Liver (tissue), 9 donors: ENCODE results near the gene MISFA. TPM values are rescaled to one million over a fixed set of nuclear protein-coding genes. Genes with fewer than 3 reads are reported as not detected.

Source experiments
- DNase-seq: peaks from one replicate; pipeline ENCODE4 v3.0.0-alpha.2; 2017; ENCODE audit warnings: low spot score
- H3K27ac ChIP-seq, 2 donors: one replicate each; pipeline ENCODE4 v1.7.0; 2013; ENCODE audit warnings: inconsistent platforms in 2 of 2, low read length in 2 of 2, control low read depth in 1 of 2, low read depth in 1 of 2, mild to moderate bottlenecking in 1 of 2
- H3K27me3 ChIP-seq, 4 donors: one replicate each; pipeline versions ENCODE4 v1.6.1 to v1.7.0; 2013; ENCODE audit warnings: low read length in 3 of 4, inconsistent platforms in 1 of 4, mild to moderate bottlenecking in 1 of 4, moderate library complexity in 1 of 4; ENCODE audit not compliant: control insufficient read depth in 4 of 4, insufficient read depth in 4 of 4
- H3K36me3 ChIP-seq, 4 donors: one replicate each; pipeline versions ENCODE4 v1.6.1 to v1.7.0; 2013; ENCODE audit warnings: low read length in 3 of 4, mild to moderate bottlenecking in 3 of 4, low read depth in 1 of 4, moderate library complexity in 1 of 4; ENCODE audit not compliant: control insufficient read depth in 4 of 4, insufficient read depth in 3 of 4
- H3K4me1 ChIP-seq, 4 donors: one replicate each; pipeline versions ENCODE4 v1.6.1 to v1.7.0; 2013; ENCODE audit warnings: low read length in 3 of 4, mild to moderate bottlenecking in 3 of 4, moderate library complexity in 1 of 4; ENCODE audit not compliant: control insufficient read depth in 4 of 4, insufficient read depth in 4 of 4
- H3K4me3 ChIP-seq, 3 donors: one replicate each; pipeline versions ENCODE4 v1.6.1 to v1.7.0; 2013; ENCODE audit warnings: low read length in 3 of 3, control low read depth in 1 of 3, low read depth in 1 of 3, mild to moderate bottlenecking in 1 of 3
- H3K9ac ChIP-seq, 2 donors: one replicate each; pipeline ENCODE4 v1.7.0; 2013; ENCODE audit warnings: low read length in 2 of 2, mild to moderate bottlenecking in 2 of 2, moderate library complexity in 2 of 2, control low read depth in 1 of 2, low read depth in 1 of 2
- H3K9me3 ChIP-seq, 4 donors: one replicate each; pipeline versions ENCODE4 v1.6.1 to v1.7.0; 2013; ENCODE audit warnings: low read length in 3 of 4; ENCODE audit not compliant: control insufficient read depth in 4 of 4
- EGR1 ChIP-seq, 2 donors: IDR thresholded peaks; 2 replicates each; pipeline ENCODE4 v1.6.1; 2016 to 2018; ENCODE audit warnings: antibody characterized with exemption in 2 of 2, low read depth in 2 of 2
- FOXA1 ChIP-seq: IDR thresholded peaks from 2 replicates; pipeline ENCODE4 v1.6.1; 2016; ENCODE audit warnings: antibody characterized with exemption
- FOXA2 ChIP-seq: IDR thresholded peaks from 2 replicates; pipeline ENCODE4 v1.6.1; 2016; ENCODE audit warnings: antibody characterized with exemption
- GABPA ChIP-seq, 2 donors: IDR thresholded peaks in 1 of 2; conservative IDR thresholded peaks in 1 of 2; 2 replicates each; pipeline ENCODE4 v1.6.1; 2016; ENCODE audit warnings: antibody characterized with exemption in 2 of 2, mild to moderate bottlenecking in 1 of 2, moderate library complexity in 1 of 2
- HNF4G ChIP-seq: IDR thresholded peaks from 2 replicates; pipeline ENCODE4 v1.6.1; 2016; ENCODE audit warnings: antibody characterized with exemption
- JUND ChIP-seq, 2 donors: IDR thresholded peaks; 2 replicates each; pipeline ENCODE4 v1.6.1; 2016; ENCODE audit warnings: antibody characterized with exemption in 2 of 2
- NR2F2 ChIP-seq: IDR thresholded peaks from 2 replicates; pipeline ENCODE4 v1.6.1; 2016; ENCODE audit warnings: antibody characterized with exemption
- RAD21 ChIP-seq, 2 donors: IDR thresholded peaks; 2 replicates each; pipeline ENCODE4 v1.6.1; 2016; ENCODE audit warnings: antibody characterized with exemption in 2 of 2, mild to moderate bottlenecking in 2 of 2
- SP1 ChIP-seq: IDR thresholded peaks from 2 replicates; pipeline ENCODE4 v1.6.1; 2018; ENCODE audit warnings: antibody characterized with exemption, mild to moderate bottlenecking
- TAF1 ChIP-seq: conservative IDR thresholded peaks from 2 replicates; pipeline ENCODE4 v1.6.1; 2016; ENCODE audit warnings: antibody characterized with exemption, mild to moderate bottlenecking
- YY1 ChIP-seq: IDR thresholded peaks from 2 replicates; pipeline ENCODE4 v1.6.1; 2016; ENCODE audit warnings: antibody characterized with exemption, mild to moderate bottlenecking
- WGBS: extraction: QIAGEN DNeasy Blood & Tissue Kit; methylation state at CpG from one replicate; pipeline ENCODE4 v1.1.7; 2013; 5-methylcytosine and 5-hydroxymethylcytosine counted together
- polyA plus RNA-seq, 2 donors: library from polyadenylated mRNA; stranded (reverse) in 1 of 2; unstranded in 1 of 2; fragments of 200-250 nt in 1 of 2; fragments of >200 nt in 1 of 2; fragmentation: Nextera tagmentation in 1 of 2; extraction: Ambion mirVana in 1 of 2; gene quantifications; one replicate each; pipeline versions ENCODE4 v1.2.1 to v1.2.3, GENCODE V29; 2013 to 2015
- total RNA-seq, 2 donors: library from RNA; depleted of rRNA; stranded (reverse); fragments of >200 nt; gene quantifications; one replicate each; pipeline ENCODE4 v1.2.3, GENCODE V29; 2014
- TF ChIP-seq, protein P1 (sequence below): IDR thresholded peaks from 2 replicates; pipeline ENCODE4 v1.6.1; 2016; ENCODE audit warnings: antibody characterized with exemption, mild to moderate bottlenecking
- TF ChIP-seq, protein P2 (sequence below): fragments of 150-350 bp; IDR thresholded peaks from 2 replicates; pipeline ENCODE4 v1.5.1; 2017; ENCODE audit warnings: improper control_type of control experiment, low read depth, low read length; ENCODE audit not compliant: missing input control
- TF ChIP-seq, protein P3 (sequence below): IDR thresholded peaks from 2 replicates; pipeline ENCODE4 v1.6.1; 2016; ENCODE audit warnings: antibody characterized with exemption
- TF ChIP-seq, protein P4 (sequence below): IDR thresholded peaks from 2 replicates; pipeline ENCODE4 v1.6.1; 2016; ENCODE audit warnings: antibody characterized with exemption
- donor health status: healthy.
- donor health status: healthy.
- donor health status: healthy.
- donor health status: healthy.
- donor health status: healthy.

MISFA gene
- total and polyA plus RNA-seq, 4 donors = 0.05 to 0.82 (median 0.08) TPM; not detected in 1

DNA sequence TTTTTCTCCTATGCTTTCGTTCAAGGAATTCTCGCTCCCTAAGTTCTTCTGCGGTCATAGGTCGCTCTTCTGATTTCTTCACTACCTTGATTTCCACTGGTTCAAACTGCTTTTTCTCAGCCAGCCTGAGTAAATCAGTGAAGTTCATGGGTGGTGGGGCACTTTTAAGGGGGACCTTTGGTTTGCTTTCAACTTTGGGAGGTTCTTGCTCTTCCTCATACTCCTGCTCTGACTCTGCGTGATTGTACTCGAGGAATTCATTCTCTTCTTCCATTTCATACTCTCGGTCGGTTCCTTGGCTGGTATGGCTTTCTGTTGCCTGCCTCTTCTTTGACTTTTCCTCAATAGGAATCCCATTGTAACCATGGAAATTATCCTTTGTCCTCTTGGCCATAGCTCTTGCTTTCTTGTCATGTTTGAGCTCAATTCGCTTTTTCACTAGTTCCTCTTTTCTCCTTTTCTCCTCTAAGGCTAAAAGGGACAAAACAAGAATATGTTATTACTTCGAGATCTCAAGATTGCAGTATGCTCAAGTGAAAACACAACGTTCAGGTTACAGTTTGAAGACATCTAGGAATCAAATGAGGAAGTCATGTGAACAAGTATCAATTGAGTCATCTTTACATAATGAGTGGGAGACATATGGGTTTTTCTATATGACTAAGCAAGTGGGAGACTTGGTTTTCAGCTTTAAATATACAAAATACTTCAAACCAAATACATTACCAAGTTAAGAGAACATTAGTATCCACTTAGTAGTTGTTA, 16.2 kb downstream of the MISFA start:
- H3K4me3 ChIP-seq = no peak overlapping the region
- H3K27me3 ChIP-seq = no peaks in the 10 kb centered on the region
- H3K27ac ChIP-seq = no peak overlapping the region
- WGBS = 92% methylated on average over 11 of the region's 11 CpGs
- TF ChIP-seq GABPA (IDR thresholded peaks at IDR 0.05 in 1 of 2, conservative IDR thresholded peaks at IDR 0.05 in 1 of 2) (no peak), FOXA1 (no peak), EGR1 (IDR thresholded peaks at IDR 0.05; ENCODE audit: low read depth in 2 of 2) (no peak), NR2F2 (no peak)
- TF ChIP-seq, protein P1, sequence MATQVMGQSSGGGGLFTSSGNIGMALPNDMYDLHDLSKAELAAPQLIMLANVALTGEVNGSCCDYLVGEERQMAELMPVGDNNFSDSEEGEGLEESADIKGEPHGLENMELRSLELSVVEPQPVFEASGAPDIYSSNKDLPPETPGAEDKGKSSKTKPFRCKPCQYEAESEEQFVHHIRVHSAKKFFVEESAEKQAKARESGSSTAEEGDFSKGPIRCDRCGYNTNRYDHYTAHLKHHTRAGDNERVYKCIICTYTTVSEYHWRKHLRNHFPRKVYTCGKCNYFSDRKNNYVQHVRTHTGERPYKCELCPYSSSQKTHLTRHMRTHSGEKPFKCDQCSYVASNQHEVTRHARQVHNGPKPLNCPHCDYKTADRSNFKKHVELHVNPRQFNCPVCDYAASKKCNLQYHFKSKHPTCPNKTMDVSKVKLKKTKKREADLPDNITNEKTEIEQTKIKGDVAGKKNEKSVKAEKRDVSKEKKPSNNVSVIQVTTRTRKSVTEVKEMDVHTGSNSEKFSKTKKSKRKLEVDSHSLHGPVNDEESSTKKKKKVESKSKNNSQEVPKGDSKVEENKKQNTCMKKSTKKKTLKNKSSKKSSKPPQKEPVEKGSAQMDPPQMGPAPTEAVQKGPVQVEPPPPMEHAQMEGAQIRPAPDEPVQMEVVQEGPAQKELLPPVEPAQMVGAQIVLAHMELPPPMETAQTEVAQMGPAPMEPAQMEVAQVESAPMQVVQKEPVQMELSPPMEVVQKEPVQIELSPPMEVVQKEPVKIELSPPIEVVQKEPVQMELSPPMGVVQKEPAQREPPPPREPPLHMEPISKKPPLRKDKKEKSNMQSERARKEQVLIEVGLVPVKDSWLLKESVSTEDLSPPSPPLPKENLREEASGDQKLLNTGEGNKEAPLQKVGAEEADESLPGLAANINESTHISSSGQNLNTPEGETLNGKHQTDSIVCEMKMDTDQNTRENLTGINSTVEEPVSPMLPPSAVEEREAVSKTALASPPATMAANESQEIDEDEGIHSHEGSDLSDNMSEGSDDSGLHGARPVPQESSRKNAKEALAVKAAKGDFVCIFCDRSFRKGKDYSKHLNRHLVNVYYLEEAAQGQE = no peak
- TF ChIP-seq, protein P2, sequence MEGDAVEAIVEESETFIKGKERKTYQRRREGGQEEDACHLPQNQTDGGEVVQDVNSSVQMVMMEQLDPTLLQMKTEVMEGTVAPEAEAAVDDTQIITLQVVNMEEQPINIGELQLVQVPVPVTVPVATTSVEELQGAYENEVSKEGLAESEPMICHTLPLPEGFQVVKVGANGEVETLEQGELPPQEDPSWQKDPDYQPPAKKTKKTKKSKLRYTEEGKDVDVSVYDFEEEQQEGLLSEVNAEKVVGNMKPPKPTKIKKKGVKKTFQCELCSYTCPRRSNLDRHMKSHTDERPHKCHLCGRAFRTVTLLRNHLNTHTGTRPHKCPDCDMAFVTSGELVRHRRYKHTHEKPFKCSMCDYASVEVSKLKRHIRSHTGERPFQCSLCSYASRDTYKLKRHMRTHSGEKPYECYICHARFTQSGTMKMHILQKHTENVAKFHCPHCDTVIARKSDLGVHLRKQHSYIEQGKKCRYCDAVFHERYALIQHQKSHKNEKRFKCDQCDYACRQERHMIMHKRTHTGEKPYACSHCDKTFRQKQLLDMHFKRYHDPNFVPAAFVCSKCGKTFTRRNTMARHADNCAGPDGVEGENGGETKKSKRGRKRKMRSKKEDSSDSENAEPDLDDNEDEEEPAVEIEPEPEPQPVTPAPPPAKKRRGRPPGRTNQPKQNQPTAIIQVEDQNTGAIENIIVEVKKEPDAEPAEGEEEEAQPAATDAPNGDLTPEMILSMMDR = no peak
- TF ChIP-seq, protein P3, sequence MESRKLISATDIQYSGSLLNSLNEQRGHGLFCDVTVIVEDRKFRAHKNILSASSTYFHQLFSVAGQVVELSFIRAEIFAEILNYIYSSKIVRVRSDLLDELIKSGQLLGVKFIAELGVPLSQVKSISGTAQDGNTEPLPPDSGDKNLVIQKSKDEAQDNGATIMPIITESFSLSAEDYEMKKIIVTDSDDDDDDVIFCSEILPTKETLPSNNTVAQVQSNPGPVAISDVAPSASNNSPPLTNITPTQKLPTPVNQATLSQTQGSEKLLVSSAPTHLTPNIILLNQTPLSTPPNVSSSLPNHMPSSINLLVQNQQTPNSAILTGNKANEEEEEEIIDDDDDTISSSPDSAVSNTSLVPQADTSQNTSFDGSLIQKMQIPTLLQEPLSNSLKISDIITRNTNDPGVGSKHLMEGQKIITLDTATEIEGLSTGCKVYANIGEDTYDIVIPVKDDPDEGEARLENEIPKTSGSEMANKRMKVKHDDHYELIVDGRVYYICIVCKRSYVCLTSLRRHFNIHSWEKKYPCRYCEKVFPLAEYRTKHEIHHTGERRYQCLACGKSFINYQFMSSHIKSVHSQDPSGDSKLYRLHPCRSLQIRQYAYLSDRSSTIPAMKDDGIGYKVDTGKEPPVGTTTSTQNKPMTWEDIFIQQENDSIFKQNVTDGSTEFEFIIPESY = no peak
- no peaks in the 10 kb centered on the region for H3K9me3 ChIP-seq
- no peak for DNase-seq
- no peak overlapping the region for H3K9ac ChIP-seq
- peaks cover 4 to 9% (median 6%) of the 10 kb centered on the region in 4 donors for H3K4me1 ChIP-seq
- peaks cover 11 to 43% (median 21%) of the 10 kb centered on the region in 4 donors for H3K36me3 ChIP-seq

DNA sequence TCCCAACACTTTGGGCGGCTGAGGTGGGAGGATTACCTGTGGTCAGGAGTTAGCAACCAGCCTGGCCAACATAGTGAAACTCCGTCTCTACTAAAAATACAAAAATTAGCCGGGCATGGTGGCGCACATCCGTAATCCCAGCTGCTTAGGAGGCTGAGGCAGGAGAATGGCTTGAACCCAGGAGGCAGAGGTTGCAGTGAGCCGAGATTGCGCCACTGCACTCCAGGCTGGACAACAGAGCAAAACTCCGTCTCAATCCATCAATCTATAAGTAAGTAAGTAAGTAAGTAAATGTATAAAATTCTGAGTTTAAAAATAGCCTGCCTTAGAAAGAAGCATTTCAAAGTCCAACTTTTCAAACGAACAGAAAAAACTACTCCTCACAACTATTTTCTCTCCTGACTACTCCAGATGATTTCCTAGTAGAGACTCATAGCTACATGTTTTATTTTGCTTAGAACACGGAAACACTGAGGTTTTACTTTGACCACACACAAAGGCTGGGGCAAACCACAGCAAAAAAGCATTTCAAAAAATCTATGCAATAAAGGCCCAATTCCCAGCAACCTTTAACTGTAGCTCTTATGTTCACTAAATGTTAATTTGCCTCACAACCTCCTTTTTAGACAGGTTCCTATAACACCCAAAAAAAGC, 18.2 kb downstream of the MISFA start:
- DNase-seq = no peak
- H3K27ac ChIP-seq = no peak overlapping the region
- WGBS = 75% methylated on average over 10 of the region's 10 CpGs
- H3K4me3 ChIP-seq = no peak overlapping the region
- no peaks in the 10 kb centered on the region for H3K27me3 ChIP-seq
- peaks cover 4 to 9% (median 6%) of the 10 kb centered on the region in 4 donors for H3K4me1 ChIP-seq
- H3K9me3 ChIP-seq = no peaks in the 10 kb centered on the region
- H3K9ac ChIP-seq = no peak overlapping the region
- H3K36me3 ChIP-seq = peaks cover 11 to 28% (median 16%) of the 10 kb centered on the region in 4 donors
- TF ChIP-seq, protein P1 = no peak
- TF ChIP-seq, protein P4, sequence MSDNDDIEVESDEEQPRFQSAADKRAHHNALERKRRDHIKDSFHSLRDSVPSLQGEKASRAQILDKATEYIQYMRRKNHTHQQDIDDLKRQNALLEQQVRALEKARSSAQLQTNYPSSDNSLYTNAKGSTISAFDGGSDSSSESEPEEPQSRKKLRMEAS = no peak
- TF ChIP-seq TAF1 (no peak), RAD21 (IDR thresholded peaks at IDR 0.05) (no peak), FOXA2 (no peak), JUND (IDR thresholded peaks at IDR 0.05) (no peak), HNF4G (no peak), YY1 (no peak), GABPA (IDR thresholded peaks at IDR 0.05 in 1 of 2, conservative IDR thresholded peaks at IDR 0.05 in 1 of 2) (no peak), EGR1 (IDR thresholded peaks at IDR 0.05; ENCODE audit: low read depth in 2 of 2) (no peak), SP1 (no peak), FOXA1 (no peak)
- TF ChIP-seq, protein P3 = no peak
